ENCODE data around the gene XCL1. TPM values are rescaled to one million over a fixed set of nuclear protein-coding genes. Genes with fewer than 3 reads are reported as not detected.

Gene XCL1
- total RNA-seq, 1 donor from 2014 or later: not detected

DNA sequence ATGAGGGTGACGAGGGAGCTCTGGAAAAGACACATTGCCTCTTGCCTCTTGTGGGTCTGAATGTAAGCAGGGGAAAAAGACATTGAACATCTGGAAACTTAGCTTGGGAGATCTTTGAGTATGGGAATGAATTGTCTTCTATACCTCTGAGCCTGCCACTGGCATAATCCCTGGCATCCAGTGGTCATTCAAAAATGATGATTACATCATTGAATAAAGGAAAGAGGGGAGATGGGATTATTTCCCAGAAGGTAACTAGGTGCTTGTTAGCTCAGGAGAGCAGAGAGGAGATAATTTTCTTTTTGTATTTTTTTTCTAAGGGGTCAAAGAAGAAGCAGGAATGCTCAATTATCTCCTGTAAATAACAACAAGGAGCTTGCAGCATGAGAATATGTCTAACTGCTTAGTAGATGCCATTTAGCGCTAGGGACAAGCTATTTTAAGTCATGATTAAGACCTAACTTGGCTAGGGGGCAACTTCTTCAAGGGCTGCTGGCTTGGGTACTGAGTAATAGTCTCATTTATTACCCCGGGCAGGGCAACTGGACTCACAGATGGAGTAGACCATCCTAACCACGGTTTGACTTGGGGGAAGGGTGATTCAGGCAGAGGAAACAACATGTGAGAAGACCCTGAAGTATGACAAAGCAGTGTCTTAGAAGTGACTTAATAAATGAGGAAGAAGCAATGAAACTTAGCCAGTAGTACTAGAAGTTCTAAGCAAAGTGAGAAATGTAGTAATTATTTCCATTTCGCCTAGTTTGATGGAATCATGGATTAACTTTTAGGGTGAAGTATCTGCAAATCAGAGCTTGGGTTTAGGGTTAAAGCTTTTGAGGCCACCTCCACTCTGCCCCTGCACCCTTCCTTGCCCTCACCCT lies 21.6 kb upstream of the XCL1 start:
- Histone ChIP-seq H3K79me2 (ENCODE audit: low read depth) (no peaks in the 10 kb centered on the region), H2AFZ (replicated peaks) (no peak overlapping the region), H3K4me3 (no peak overlapping the region), H3K9me3 (ENCODE audit: low read depth) (no peaks in the 10 kb centered on the region), H4K20me1 (ENCODE audit: low read depth) (no peaks in the 10 kb centered on the region), H3K36me3 (no peaks in the 10 kb centered on the region), H3K27me3 (no peaks in the 10 kb centered on the region), H3K27ac (no peak overlapping the region), H3K4me1 (peaks cover 6% of the 10 kb centered on the region), H3K9ac (no peak overlapping the region), H3F3A (ENCODE audit: low read depth) (no peaks in the 10 kb centered on the region), H3K4me2 (no peak overlapping the region)
- Mint-ChIP-seq H3K9me3 (peaks cover 2% of the 10 kb centered on the region), H3K4me3 (no peak overlapping the region), H3K27me3 (ENCODE audit: insufficient read depth, low read depth) (no peaks in the 10 kb centered on the region), H3K4me1 (no peaks in the 10 kb centered on the region), H3K36me3 (no peaks in the 10 kb centered on the region), H3K27ac (no peak overlapping the region)
- TF ChIP-seq EZH2 (IDR thresholded peaks at IDR 0.05) (no peak), EZH2phosphoT487 (IDR thresholded peaks at IDR 0.05) (no peak)
- TF ChIP-seq, protein P1, sequence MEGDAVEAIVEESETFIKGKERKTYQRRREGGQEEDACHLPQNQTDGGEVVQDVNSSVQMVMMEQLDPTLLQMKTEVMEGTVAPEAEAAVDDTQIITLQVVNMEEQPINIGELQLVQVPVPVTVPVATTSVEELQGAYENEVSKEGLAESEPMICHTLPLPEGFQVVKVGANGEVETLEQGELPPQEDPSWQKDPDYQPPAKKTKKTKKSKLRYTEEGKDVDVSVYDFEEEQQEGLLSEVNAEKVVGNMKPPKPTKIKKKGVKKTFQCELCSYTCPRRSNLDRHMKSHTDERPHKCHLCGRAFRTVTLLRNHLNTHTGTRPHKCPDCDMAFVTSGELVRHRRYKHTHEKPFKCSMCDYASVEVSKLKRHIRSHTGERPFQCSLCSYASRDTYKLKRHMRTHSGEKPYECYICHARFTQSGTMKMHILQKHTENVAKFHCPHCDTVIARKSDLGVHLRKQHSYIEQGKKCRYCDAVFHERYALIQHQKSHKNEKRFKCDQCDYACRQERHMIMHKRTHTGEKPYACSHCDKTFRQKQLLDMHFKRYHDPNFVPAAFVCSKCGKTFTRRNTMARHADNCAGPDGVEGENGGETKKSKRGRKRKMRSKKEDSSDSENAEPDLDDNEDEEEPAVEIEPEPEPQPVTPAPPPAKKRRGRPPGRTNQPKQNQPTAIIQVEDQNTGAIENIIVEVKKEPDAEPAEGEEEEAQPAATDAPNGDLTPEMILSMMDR (IDR thresholded peaks at IDR 0.05): no peak
- DNase-seq (ENCODE audit: low spot score): no peak

DNA sequence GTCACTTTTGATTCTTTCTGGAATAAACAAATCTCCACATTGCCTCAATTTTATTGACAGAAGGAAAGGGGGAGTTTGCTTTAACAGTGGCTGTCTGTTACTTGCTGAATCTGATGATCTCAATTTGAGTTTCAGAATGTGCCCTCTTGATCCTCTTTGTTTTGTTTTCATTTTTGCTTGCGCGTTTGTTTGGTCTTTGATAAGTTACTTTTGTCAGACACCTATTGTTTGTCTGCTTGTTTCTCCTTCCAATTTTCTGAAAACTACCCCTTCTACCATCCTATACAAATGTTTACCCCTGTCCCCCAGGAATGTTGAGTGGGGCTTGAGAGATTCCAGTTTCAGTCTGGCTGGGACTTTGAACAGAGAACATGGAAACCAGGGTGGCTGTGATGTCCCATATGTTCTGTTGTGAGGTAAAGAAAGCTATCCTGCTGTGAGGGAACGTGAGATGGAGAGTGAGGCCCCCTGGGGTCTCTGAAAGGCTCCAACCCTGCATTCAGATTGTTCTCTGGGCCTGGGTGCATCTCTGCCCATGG lies 20.8 kb upstream of the XCL1 start:
- peaks cover 1% of the 10 kb centered on the region for H3K9me3 Mint-ChIP-seq
- H3K4me1 ChIP-seq: peaks cover 6% of the 10 kb centered on the region
- H3K27ac Mint-ChIP-seq: no peak overlapping the region
- H3K9ac ChIP-seq: no peak overlapping the region
- no peaks in the 10 kb centered on the region for H3K36me3 ChIP-seq
- no peak overlapping the region for H3K4me3 Mint-ChIP-seq
- TF ChIP-seq, protein P1 (IDR thresholded peaks at IDR 0.05): no peak
- no peak for TF ChIP-seq EZH2 (IDR thresholded peaks at IDR 0.05)
- no peak for TF ChIP-seq EZH2phosphoT487 (IDR thresholded peaks at IDR 0.05)
- no peaks in the 10 kb centered on the region for H3K4me1 Mint-ChIP-seq
- no peaks in the 10 kb centered on the region for H3K9me3 ChIP-seq (ENCODE audit: low read depth)
- H3K27me3 ChIP-seq: no peaks in the 10 kb centered on the region
- H2AFZ ChIP-seq (replicated peaks): no peak overlapping the region
- H3K79me2 ChIP-seq (ENCODE audit: low read depth): no peaks in the 10 kb centered on the region
- H4K20me1 ChIP-seq (ENCODE audit: low read depth): no peaks in the 10 kb centered on the region
- no peaks in the 10 kb centered on the region for H3F3A ChIP-seq (ENCODE audit: low read depth)
- H3K4me3 ChIP-seq: no peak overlapping the region
- no peak for DNase-seq (ENCODE audit: low spot score)
- no peaks in the 10 kb centered on the region for H3K36me3 Mint-ChIP-seq
- no peak overlapping the region for H3K4me2 ChIP-seq
- H3K27me3 Mint-ChIP-seq (ENCODE audit: insufficient read depth, low read depth): no peaks in the 10 kb centered on the region
- no peak overlapping the region for H3K27ac ChIP-seq

DNA sequence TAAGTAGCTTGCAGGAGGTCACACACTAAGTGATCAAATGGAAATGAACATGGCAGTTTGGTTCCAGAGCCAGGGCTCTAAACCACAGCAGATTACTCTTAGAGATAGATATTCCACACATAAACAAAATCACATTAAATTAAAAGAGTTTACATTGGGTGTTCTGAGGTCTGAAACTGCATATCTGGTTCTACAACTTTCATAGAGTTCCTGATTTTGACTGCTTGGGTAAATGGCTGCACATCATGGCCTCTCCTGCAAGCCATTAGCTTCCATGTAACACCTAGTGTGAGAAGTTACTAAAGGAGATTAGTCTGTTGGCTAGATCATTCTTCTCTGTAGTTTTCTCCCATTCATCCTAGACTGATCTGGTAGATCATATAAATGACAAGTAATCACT lies 19.8 kb upstream of the XCL1 start:
- Histone ChIP-seq H3K4me2 (no peak overlapping the region), H3K9me3 (ENCODE audit: low read depth) (no peaks in the 10 kb centered on the region), H3K36me3 (no peaks in the 10 kb centered on the region), H3K4me1 (peaks cover 6% of the 10 kb centered on the region), H4K20me1 (ENCODE audit: low read depth) (no peaks in the 10 kb centered on the region), H3K27ac (no peak overlapping the region), H3K79me2 (ENCODE audit: low read depth) (no peaks in the 10 kb centered on the region), H3K4me3 (no peak overlapping the region), H3K9ac (no peak overlapping the region), H3K27me3 (no peaks in the 10 kb centered on the region), H3F3A (ENCODE audit: low read depth) (no peaks in the 10 kb centered on the region), H2AFZ (replicated peaks) (no peak overlapping the region)
- no peak overlapping the region for H3K27ac Mint-ChIP-seq
- H3K4me1 Mint-ChIP-seq: no peaks in the 10 kb centered on the region
- H3K36me3 Mint-ChIP-seq: no peaks in the 10 kb centered on the region
- no peak for DNase-seq (ENCODE audit: low spot score)
- no peaks in the 10 kb centered on the region for H3K27me3 Mint-ChIP-seq (ENCODE audit: insufficient read depth, low read depth)
- no peaks in the 10 kb centered on the region for H3K9me3 Mint-ChIP-seq
- TF ChIP-seq EZH2phosphoT487 (IDR thresholded peaks at IDR 0.05) (no peak), EZH2 (IDR thresholded peaks at IDR 0.05) (no peak)
- TF ChIP-seq, protein P1 (IDR thresholded peaks at IDR 0.05): no peak
- no peak overlapping the region for H3K4me3 Mint-ChIP-seq

Measured in neural progenitor cell (in vitro differentiated cells).